ENCODE data around the gene CAPN8. TPM values are rescaled to one million over a fixed set of nuclear protein-coding genes. Genes with fewer than 3 reads are reported as not detected.

The CAPN8 gene
- total RNA-seq, 1 experiment from 2014 or later, result 0.54 TPM

- intact Hi-C loops (cut with micrococcal nuclease), result no loop called here
- POLR2A ChIA-PET, result no interaction called here
- no peak for DNase-seq (ENCODE audit: low read depth, low spot score)
Observed at GRCh38 chr1:223659711-223660110, 5.8 kb downstream of the CAPN8 start.

More at GRCh38 chr1:223659711-223660110, 5.8 kb downstream of the CAPN8 start:
- H2AFZ ChIP-seq (ENCODE audit: low read depth, low read length, poor library complexity, severe bottlenecking), result no peak overlapping the region
- H3K9me3 ChIP-seq (ENCODE audit: control insufficient read depth in 1 of 2, insufficient read depth in 1 of 2, low read depth in 1 of 2, low read length in 2 of 2), result no peaks in the 10 kb centered on the region
- TF ChIP-seq SP1 (IDR thresholded peaks at IDR 0.05; ENCODE audit: low read depth), result no peak
- no peak for TF ChIP-seq TCF7L2 (IDR thresholded peaks at IDR 0.05; ENCODE audit: borderline replicate concordance, extremely low read depth, insufficient read depth, insufficient read length)
- no peak for TF ChIP-seq SRF (IDR thresholded peaks at IDR 0.05; ENCODE audit: low read depth)
- TF ChIP-seq RAD21 (IDR thresholded peaks at IDR 0.05; ENCODE audit: low read depth), result no peak
- TF ChIP-seq ELF1 (IDR thresholded peaks at IDR 0.05; ENCODE audit: borderline replicate concordance, low read depth), result no peak
- TF ChIP-seq CTCF (IDR thresholded peaks at IDR 0.05 in 2 of 3, conservative IDR thresholded peaks at IDR 0.05 in 1 of 3; ENCODE audit: borderline replicate concordance in 1 of 3, insufficient read depth in 1 of 3, low read depth in 2 of 3, low read length in 2 of 3), result no peak
- no peak for TF ChIP-seq SIN3A (IDR thresholded peaks at IDR 0.05; ENCODE audit: low read depth)
- no peak for TF ChIP-seq REST (IDR thresholded peaks at IDR 0.05; ENCODE audit: low read depth)
- no peak for TF ChIP-seq ZNF274 (IDR thresholded peaks at IDR 0.05; ENCODE audit: low read depth, low read length)
- no peak for TF ChIP-seq EZH2phosphoT487 (IDR thresholded peaks at IDR 0.05; ENCODE audit: borderline replicate concordance)
- no peak for TF ChIP-seq FOSL1 (IDR thresholded peaks at IDR 0.05; ENCODE audit: low read depth)
- TF ChIP-seq ZFX (IDR thresholded peaks at IDR 0.05), result no peak
- no peak for TF ChIP-seq EZH2 (IDR thresholded peaks at IDR 0.05)
- TF ChIP-seq ATF3 (IDR thresholded peaks at IDR 0.05), result no peak
- no peak for TF ChIP-seq POLR2AphosphoS5 (IDR thresholded peaks at IDR 0.05; ENCODE audit: low read depth, low read length)
- no peak for ATAC-seq
- no TSS peak for BruUV-seq (replicated peaks)
- peaks cover 13 to 14% of the 10 kb centered on the region in 2 experiments for H3K4me1 ChIP-seq (ENCODE audit: control insufficient read depth in 1 of 2, insufficient read depth in 2 of 2, low read length in 2 of 2)
- no peaks in the 10 kb centered on the region for H3K27me3 ChIP-seq (ENCODE audit: insufficient read depth, low read length)
- H4K20me1 ChIP-seq (ENCODE audit: insufficient read depth), result no peaks in the 10 kb centered on the region
- no peak overlapping the region for H3K9ac ChIP-seq (ENCODE audit: low read length)
- no peaks in the 10 kb centered on the region for H3K79me2 ChIP-seq (ENCODE audit: insufficient read depth, low read length)
- RAD21 ChIA-PET (ENCODE audit: low non-redundant PET in 1 of 2, low total read pairs in 2 of 2, uncharacterized antibody in 2 of 2, unreplicated experiment in 2 of 2), result no interaction called here
- no peaks in the 10 kb centered on the region for H3K9me2 ChIP-seq (ENCODE audit: insufficient read depth)
- no peak overlapping the region for H3K4me3 ChIP-seq (replicated peaks in 1 of 2; ENCODE audit: low read depth in 1 of 2, low read length in 2 of 2)
- H3K4me2 ChIP-seq (ENCODE audit: low read length), result no peak overlapping the region
- CTCF ChIA-PET, result interaction anchor here (1.1 kb wide), 1 partner anchor 103 kb away, joined by 3 read pairs; no protein-coding TSS in a partner anchor
- no peak overlapping the region for H3K27ac ChIP-seq (ENCODE audit: low read depth, low read length)
- no peaks in the 10 kb centered on the region for H3K36me3 ChIP-seq (ENCODE audit: control insufficient read depth in 1 of 2, insufficient read depth in 2 of 2, low read length in 2 of 2)
